ENCODE measurements around the gene ICE2.

DNA sequence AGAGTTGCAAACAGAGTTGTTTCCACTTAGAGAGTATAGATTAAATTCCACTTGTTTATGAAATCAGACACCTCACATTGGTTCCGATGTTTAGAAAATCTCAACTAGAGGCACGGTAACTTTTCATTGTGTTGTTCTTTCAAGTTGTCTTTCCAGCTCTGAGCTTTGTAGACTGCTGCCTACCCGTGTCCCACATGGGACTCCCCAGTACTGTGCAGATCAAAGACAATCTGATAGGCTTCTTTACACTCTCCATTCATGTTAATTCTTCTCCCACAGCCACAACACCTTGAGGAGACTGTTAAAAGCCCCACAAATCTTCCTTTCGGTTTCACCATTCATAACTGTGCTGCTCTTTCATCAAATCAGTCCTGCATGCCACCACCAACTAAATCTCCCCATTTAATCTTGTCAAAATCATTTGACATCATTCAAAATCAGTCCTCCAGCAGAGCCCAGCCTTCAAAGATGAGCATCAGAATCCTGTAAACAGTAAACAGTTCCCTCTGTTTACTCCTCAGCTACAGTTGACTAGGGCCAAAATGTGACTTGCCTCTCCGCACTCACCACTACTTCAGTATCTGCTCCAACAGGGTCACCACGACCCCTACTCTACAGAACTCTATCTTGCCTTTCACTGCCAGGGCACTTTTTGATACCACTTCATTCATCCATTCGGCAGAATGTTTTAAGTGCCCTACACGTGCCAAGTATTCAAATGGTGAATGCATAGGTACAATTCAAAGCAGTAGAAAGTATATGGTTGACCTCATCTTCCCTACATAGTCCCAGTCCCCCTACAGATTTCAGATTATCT, 89.5 kb downstream of the ICE2 start:
- TF ChIP-seq, protein P1, sequence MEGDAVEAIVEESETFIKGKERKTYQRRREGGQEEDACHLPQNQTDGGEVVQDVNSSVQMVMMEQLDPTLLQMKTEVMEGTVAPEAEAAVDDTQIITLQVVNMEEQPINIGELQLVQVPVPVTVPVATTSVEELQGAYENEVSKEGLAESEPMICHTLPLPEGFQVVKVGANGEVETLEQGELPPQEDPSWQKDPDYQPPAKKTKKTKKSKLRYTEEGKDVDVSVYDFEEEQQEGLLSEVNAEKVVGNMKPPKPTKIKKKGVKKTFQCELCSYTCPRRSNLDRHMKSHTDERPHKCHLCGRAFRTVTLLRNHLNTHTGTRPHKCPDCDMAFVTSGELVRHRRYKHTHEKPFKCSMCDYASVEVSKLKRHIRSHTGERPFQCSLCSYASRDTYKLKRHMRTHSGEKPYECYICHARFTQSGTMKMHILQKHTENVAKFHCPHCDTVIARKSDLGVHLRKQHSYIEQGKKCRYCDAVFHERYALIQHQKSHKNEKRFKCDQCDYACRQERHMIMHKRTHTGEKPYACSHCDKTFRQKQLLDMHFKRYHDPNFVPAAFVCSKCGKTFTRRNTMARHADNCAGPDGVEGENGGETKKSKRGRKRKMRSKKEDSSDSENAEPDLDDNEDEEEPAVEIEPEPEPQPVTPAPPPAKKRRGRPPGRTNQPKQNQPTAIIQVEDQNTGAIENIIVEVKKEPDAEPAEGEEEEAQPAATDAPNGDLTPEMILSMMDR (IDR thresholded peaks at IDR 0.05; ENCODE audit: insufficient read depth, low read length, poor library complexity, severe bottlenecking): no peak
- no peak for TF ChIP-seq EZH2phosphoT487 (conservative IDR thresholded peaks at IDR 0.05; ENCODE audit: low read length)

Data from SU-DHL-6 (cell line).